Adrenal gland (tissue), 5 donors: ENCODE measurements around the gene ACSF3.

Experiments used
- POLR2A ChIP-seq, 2 donors: fragments of 450-650 bp; IDR thresholded peaks; one replicate each; pipeline ENCODE4 v1.6.1; 2017; ENCODE audit warnings: antibody characterized with exemption in 2 of 2, mild to moderate bottlenecking in 2 of 2, moderate library complexity in 1 of 2
- TF ChIP-seq, protein P1 (sequence below), 6 experiments: fragments of 450-650 bp in 4 of 6; fragments of 200-600 bp in 2 of 6; sonication (generic) in 1 of 6; IDR thresholded peaks; 1 replicate in 5 of 6; 2 replicates in 1 of 6; pipeline versions ENCODE4 v1.5.1 to v1.8.0; 2016 to 2021; ENCODE audit warnings: antibody characterized with exemption in 6 of 6, mild to moderate bottlenecking in 2 of 6, moderate library complexity in 1 of 6
- donor health status: DM: no; HTN: no; CAD: no.

DNA sequence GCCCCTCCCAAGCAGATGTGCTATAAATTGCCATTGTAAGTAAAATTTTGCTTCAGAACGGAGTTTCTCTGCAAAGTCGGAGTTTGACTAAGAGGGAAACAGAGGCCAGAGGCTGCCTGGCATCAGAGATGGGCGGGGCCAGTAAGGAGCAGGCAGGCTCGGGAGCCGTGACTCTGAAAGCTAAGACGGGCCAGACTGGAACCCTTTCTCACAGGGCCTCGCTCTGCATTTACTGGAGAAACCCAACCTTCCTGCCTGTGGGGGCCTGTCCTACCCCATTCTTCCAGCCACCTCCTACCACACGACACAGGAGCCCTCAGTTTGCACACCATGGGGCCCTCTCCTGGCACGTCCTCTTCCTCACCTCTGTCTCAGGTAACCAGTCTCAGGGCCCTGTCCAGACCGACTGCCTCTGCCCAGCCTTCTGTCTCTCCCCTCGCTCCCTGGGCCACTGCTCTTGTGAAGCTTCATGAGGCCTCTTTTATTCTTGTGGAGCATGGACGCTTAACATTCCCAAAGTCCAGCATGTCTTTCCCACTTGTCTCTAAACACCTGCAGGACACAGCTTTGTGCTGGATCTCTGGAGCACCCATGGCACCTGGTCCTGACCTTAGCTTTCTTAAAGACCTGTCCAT is 48.4 kb upstream of the ACSF3 start:
- TF ChIP-seq, protein P1, sequence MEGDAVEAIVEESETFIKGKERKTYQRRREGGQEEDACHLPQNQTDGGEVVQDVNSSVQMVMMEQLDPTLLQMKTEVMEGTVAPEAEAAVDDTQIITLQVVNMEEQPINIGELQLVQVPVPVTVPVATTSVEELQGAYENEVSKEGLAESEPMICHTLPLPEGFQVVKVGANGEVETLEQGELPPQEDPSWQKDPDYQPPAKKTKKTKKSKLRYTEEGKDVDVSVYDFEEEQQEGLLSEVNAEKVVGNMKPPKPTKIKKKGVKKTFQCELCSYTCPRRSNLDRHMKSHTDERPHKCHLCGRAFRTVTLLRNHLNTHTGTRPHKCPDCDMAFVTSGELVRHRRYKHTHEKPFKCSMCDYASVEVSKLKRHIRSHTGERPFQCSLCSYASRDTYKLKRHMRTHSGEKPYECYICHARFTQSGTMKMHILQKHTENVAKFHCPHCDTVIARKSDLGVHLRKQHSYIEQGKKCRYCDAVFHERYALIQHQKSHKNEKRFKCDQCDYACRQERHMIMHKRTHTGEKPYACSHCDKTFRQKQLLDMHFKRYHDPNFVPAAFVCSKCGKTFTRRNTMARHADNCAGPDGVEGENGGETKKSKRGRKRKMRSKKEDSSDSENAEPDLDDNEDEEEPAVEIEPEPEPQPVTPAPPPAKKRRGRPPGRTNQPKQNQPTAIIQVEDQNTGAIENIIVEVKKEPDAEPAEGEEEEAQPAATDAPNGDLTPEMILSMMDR (IDR thresholded peaks at IDR 0.05) = no peak
- TF ChIP-seq POLR2A (IDR thresholded peaks at IDR 0.05) = no peak
